Middle frontal gyrus (tissue), 1 donor: ENCODE measurements around the gene PPP1R3G.
A peak's percentile ranks its signal among the peaks of the same experiment; 100 is the strongest.

ENCODE experiments used
- DNase-seq: peaks from one replicate; pipeline ENCODE4 v3.0.0-alpha.2; 2015; ENCODE audit warnings: low spot score; ENCODE audit errors: extremely low spot score

Gene PPP1R3G

GRCh38 chr6:5093231-5094015, 8.3 kb downstream of the PPP1R3G start:
- no peak for DNase-seq

GRCh38 chr6:5094327-5094726, 9.2 kb downstream of the PPP1R3G start:
- no peak for DNase-seq

- DNase-seq: peak; percentile 8
These were observed 10.1 kb downstream of the PPP1R3G start for GRCh38 chr6:5095236-5095635.

- DNase-seq: no peak
These were observed 11.3 kb downstream of the PPP1R3G start for GRCh38 chr6:5096482-5096881.

GRCh38 chr6:5098501-5099270, 13.5 kb downstream of the PPP1R3G start:
- no peak for DNase-seq

GRCh38 chr6:5099537-5099936, 14.4 kb downstream of the PPP1R3G start:
- DNase-seq: no peak

- DNase-seq: no peak
These were observed 15.7 kb downstream of the PPP1R3G start for GRCh38 chr6:5100806-5101205.

- DNase-seq: no peak
These were observed 17.3 kb downstream of the PPP1R3G start for GRCh38 chr6:5102267-5102970.

- DNase-seq: no peak
These were observed 18.1 kb downstream of the PPP1R3G start for GRCh38 chr6:5103250-5103649.

GRCh38 chr6:5104667-5105066, 19.5 kb downstream of the PPP1R3G start:
- no peak for DNase-seq

GRCh38 chr6:5105146-5105545, 20.0 kb downstream of the PPP1R3G start:
- DNase-seq: no peak

GRCh38 chr6:5107341-5107740, 22.2 kb downstream of the PPP1R3G start:
- no peak for DNase-seq

- DNase-seq: peak; percentile 25
These were observed 22.9 kb downstream of the PPP1R3G start for GRCh38 chr6:5108068-5108467.

- no peak for DNase-seq
These were observed 23.5 kb downstream of the PPP1R3G start for GRCh38 chr6:5108536-5109150.

GRCh38 chr6:5109436-5109835, 24.3 kb downstream of the PPP1R3G start:
- no peak for DNase-seq

GRCh38 chr6:5110246-5110645, 25.1 kb downstream of the PPP1R3G start:
- DNase-seq: no peak

- DNase-seq: no peak
These were observed 26.5 kb downstream of the PPP1R3G start for GRCh38 chr6:5111626-5112025.

- DNase-seq: no peak
These were observed 27.1 kb downstream of the PPP1R3G start for GRCh38 chr6:5112066-5112799.

- no peak for DNase-seq
These were observed 28.0 kb downstream of the PPP1R3G start for GRCh38 chr6:5113096-5113495.

GRCh38 chr6:5115168-5115567, 30.0 kb downstream of the PPP1R3G start:
- DNase-seq: no peak
